ENCODE data around the gene PLPPR1.

Gene PLPPR1

DNA sequence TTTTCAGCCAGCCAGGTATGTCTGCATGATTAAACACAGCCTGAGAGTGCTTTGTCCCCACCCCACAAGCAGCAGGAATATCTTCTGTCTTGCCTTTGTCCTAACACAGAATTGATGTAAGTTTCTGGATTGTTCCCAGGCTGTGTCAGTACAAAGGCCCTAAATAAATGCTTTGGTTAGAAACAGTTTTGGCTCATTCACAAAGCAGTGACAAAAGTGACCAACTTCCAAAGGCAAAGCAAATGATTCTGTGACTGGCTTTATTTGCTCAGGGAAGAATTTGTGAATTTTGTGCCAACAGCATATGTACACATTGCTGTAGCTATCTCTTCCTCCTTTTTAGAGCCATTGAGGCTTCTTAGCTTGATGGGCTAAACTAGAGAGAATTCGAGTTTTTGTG, 133.7 kb downstream of the PLPPR1 start:
- TF ChIP-seq, protein P1, sequence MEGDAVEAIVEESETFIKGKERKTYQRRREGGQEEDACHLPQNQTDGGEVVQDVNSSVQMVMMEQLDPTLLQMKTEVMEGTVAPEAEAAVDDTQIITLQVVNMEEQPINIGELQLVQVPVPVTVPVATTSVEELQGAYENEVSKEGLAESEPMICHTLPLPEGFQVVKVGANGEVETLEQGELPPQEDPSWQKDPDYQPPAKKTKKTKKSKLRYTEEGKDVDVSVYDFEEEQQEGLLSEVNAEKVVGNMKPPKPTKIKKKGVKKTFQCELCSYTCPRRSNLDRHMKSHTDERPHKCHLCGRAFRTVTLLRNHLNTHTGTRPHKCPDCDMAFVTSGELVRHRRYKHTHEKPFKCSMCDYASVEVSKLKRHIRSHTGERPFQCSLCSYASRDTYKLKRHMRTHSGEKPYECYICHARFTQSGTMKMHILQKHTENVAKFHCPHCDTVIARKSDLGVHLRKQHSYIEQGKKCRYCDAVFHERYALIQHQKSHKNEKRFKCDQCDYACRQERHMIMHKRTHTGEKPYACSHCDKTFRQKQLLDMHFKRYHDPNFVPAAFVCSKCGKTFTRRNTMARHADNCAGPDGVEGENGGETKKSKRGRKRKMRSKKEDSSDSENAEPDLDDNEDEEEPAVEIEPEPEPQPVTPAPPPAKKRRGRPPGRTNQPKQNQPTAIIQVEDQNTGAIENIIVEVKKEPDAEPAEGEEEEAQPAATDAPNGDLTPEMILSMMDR (IDR thresholded peaks at IDR 0.05) = no peak
- TF ChIP-seq ZFX (IDR thresholded peaks at IDR 0.05; ENCODE audit: borderline replicate concordance) = no peak
- 0 out of 2 replicates have a peak overlapping the region, but pooled peaks have one; percentile 2 for H3K27ac ChIP-seq

- TF ChIP-seq, protein P1 (IDR thresholded peaks at IDR 0.05) = no peak
- no peak for TF ChIP-seq ZFX (IDR thresholded peaks at IDR 0.05; ENCODE audit: borderline replicate concordance)
Observed at GRCh38 chr9:101165131-101165530, 136.6 kb downstream of the PLPPR1 start.

DNA sequence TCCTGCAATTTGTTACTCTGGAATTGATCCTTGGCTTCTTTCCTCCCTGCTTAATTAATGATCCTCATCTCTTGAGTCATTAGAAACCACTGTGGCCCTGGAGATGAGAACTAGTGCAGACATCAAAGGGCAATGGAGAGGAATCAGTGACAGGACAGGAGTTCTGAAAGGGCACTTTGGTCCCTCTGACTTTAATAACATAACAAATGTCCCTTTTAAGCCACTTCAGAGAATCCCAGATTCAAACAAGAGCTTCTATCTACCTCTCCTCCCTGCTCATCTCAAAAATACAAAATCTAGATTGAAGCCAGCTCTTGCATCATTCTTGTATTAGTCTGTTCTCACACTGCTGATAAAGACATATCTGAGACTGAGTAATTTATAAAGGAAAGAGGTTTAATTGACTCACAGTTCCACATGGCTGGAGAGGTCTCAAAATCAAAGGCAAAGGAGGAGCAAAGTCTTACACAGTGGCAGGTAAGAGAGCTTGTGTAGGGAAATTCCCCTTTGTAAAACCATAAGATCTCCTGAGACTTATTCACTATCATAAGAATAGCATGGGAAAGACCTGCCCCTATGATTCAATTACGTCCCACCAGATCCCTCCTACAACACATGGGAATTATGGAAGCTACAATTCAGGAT, 139.1 kb downstream of the PLPPR1 start:
- H3K27ac ChIP-seq = no peak overlapping the region
- TF ChIP-seq, protein P1 (IDR thresholded peaks at IDR 0.05) = no peak
- TF ChIP-seq ZFX (IDR thresholded peaks at IDR 0.05; ENCODE audit: borderline replicate concordance) = no peak

More at GRCh38 chr9:101165131-101165530, 136.6 kb downstream of the PLPPR1 start:
- no peak overlapping the region for H3K27ac ChIP-seq

- TF ChIP-seq, protein P1 (IDR thresholded peaks at IDR 0.05) = no peak
- no peak for TF ChIP-seq ZFX (IDR thresholded peaks at IDR 0.05; ENCODE audit: borderline replicate concordance)
- no peak overlapping the region for H3K27ac ChIP-seq
Observed at GRCh38 chr9:101172616-101173015, 144.1 kb downstream of the PLPPR1 start.

DNA sequence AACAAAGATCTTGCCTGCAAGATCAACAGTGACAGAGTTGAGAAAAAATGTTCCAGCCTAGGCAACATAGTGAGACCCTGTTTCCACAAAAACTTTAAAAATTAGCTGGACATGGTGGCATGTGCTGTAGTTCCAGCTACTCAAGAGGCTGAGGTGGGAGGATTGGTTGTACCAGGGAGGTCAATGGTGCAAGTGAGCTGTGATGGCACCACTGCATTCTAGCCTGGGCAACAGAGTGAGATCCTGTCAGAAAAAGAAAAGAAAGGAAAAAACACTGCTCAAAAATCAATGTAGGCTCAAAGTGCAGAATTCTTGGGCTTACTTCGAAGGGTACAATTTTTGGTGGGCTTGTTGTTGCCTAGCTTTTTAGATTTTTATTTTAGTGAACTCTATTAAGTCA, 145.4 kb downstream of the PLPPR1 start:
- TF ChIP-seq ZFX (IDR thresholded peaks at IDR 0.05; ENCODE audit: borderline replicate concordance) = no peak
- TF ChIP-seq, protein P1 (IDR thresholded peaks at IDR 0.05) = no peak
- no peak overlapping the region for H3K27ac ChIP-seq

DNA sequence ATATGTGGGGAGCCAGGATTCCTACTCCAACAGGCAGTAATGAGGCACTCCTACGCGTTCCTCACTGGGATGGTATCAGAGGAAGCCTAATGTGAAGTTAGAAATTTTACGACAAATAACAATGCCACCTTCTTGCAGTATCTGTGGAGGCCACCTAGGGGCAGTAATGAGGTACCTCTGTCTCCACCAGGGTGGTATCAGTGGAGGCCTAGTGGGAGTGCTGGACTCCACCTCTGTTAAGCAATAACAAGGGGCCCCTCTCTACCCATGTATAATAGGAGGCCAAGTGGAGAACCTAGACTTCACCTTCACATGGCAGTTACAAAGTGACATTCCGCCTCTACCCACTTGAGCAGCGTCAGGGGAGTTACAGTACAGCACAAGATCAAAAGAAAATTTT, 147.9 kb downstream of the PLPPR1 start:
- no peak overlapping the region for H3K27ac ChIP-seq
- TF ChIP-seq, protein P1 (IDR thresholded peaks at IDR 0.05) = peak; percentile 21; the same call in 1 of the 2 replicates
- TF ChIP-seq ZFX (IDR thresholded peaks at IDR 0.05; ENCODE audit: borderline replicate concordance) = no peak

- TF ChIP-seq ZFX (IDR thresholded peaks at IDR 0.05; ENCODE audit: borderline replicate concordance) = no peak
- TF ChIP-seq, protein P1 (IDR thresholded peaks at IDR 0.05) = no peak
- H3K27ac ChIP-seq = no peak overlapping the region; the same call in 1 of the 2 replicates
Observed at GRCh38 chr9:101184813-101185278, 156.3 kb downstream of the PLPPR1 start.
